Astrocyte of the spinal cord (primary cell): ENCODE results near the gene COL6A2.

Experiments used
- DNase-seq: peaks from one replicate; pipeline ENCODE4 v3.0.0; 2011; ENCODE audit warnings: low read depth, low spot score
- H3K4me3 ChIP-seq: 2 replicates; pipeline ENCODE4 v1.5.1; 2011; ENCODE audit warnings: low read depth, mild to moderate bottlenecking, low read length, moderate library complexity
- in situ Hi-C: cut with HindIII; loops from 2 replicates; pipeline ENCODE4 v1.10.0; 2017; ENCODE audit warnings: low sequenced_read_pairs
- TF ChIP-seq, protein P1 (sequence below): IDR thresholded peaks from 2 replicates; pipeline ENCODE4 v1.5.1; 2012; ENCODE audit warnings: low read depth, mild to moderate bottlenecking, low read length, inconsistent platforms

Gene COL6A2

DNA sequence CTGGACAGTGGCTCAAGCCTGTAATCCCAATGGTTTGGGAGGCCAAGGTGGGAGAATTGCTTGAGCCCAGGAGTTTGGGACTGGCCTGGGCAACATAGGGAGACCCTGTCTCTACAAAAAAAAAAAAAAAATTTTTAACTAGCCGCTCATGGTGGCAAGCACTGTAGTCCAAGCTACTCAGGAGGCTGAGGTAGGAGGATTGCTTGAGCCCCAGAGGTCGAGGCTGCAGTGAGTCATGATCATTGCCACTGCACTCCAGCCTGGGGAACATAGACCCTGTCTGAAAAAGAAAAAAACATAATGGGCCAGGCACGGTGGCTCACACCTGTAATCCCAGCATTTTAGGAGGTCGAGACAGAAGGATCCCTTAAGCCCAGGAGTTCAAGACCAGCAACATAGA is 81.0 kb downstream of the COL6A2 start:
- in situ Hi-C loops = no loop called here
- TF ChIP-seq, protein P1, sequence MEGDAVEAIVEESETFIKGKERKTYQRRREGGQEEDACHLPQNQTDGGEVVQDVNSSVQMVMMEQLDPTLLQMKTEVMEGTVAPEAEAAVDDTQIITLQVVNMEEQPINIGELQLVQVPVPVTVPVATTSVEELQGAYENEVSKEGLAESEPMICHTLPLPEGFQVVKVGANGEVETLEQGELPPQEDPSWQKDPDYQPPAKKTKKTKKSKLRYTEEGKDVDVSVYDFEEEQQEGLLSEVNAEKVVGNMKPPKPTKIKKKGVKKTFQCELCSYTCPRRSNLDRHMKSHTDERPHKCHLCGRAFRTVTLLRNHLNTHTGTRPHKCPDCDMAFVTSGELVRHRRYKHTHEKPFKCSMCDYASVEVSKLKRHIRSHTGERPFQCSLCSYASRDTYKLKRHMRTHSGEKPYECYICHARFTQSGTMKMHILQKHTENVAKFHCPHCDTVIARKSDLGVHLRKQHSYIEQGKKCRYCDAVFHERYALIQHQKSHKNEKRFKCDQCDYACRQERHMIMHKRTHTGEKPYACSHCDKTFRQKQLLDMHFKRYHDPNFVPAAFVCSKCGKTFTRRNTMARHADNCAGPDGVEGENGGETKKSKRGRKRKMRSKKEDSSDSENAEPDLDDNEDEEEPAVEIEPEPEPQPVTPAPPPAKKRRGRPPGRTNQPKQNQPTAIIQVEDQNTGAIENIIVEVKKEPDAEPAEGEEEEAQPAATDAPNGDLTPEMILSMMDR = no peak
- no peak overlapping the region for H3K4me3 ChIP-seq
- no peak for DNase-seq
